GM19452 (cell line): ENCODE measurements around the gene VAPB.
A peak's percentile ranks its signal among the peaks of the same experiment; 100 is the strongest.

Experiments used
- ATAC-seq: cut with Tn5 transposase; IDR thresholded peaks from one replicate; pipeline ENCODE4 v1.9.1; 2021; ENCODE audit not compliant: unreplicated experiment

Gene VAPB

GRCh38 chr20:58377766-58378401 is 11.1 kb upstream of the VAPB start:
- no peak for ATAC-seq

- ATAC-seq, result no peak
Observed at GRCh38 chr20:58378704-58379103, 10.3 kb upstream of the VAPB start.

DNA sequence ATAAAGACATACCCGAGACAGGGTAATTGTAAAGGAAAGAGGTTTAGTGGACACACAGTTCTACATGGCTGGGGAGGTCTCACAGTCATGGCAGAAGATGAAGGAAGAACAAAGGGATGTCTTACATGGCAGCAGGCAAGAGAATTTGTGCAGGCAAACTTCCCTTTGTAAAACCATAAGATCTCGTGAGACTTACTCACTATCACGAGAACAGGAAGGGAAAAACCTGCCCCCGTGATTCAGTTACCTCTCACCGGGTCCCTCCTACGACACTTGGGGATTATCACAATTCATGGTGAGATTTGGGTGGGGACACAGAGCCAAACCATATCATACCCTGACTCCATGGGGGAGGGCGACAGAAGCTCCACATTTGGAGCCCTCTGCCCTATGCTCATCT is 7.4 kb upstream of the VAPB start:
- ATAC-seq, result no peak

GRCh38 chr20:58382096-58382495 is 6.9 kb upstream of the VAPB start:
- ATAC-seq, result no peak

DNA sequence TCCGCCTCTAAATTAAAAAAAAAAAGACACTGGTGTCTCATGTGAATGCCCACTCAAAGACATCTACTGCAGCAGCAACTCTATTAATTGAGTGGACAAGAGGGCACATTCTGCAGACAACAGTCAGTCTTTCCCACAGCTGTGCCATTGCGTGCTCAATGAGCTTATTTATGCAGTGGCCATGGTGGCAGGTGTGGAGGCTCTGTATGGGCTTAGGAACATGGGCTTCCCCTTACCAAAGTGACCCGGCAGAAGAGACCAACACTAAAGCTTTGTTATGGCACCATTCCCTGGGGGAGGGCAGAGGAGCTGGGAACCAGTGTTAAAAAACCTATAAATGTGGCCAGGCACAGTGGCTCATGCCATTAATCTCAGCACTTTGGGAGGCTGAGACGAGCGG is 4.2 kb upstream of the VAPB start:
- no peak for ATAC-seq

GRCh38 chr20:58388028-58388601 is 914 bp upstream of the VAPB start:
- no peak for ATAC-seq

DNA sequence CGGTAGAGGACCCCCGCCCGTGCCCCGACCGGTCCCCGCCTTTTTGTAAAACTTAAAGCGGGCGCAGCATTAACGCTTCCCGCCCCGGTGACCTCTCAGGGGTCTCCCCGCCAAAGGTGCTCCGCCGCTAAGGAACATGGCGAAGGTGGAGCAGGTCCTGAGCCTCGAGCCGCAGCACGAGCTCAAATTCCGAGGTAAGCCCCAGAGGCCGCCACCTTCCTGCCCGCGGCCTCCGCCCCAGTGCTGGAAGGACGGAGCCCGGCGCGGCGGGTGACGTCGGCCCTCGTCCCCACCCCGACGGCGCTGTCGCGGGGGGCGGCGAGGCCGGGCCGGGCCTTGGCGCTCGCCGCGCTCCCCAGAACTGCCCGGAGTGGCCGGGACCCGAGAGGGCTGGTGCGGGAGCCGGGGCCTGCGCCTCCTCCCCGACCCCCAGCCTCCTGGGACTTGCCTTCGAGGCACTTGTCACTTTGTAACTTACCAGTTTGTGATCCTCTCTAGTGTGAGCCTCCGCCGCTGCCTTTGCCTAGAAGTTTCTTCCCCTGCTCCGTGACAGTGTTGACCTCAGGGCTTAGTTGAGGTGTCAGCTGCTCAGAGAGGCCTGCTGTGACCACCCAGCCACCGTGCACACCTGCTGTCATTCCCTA is 417 bp downstream of the VAPB start:
- peak; percentile 35 for ATAC-seq

DNA sequence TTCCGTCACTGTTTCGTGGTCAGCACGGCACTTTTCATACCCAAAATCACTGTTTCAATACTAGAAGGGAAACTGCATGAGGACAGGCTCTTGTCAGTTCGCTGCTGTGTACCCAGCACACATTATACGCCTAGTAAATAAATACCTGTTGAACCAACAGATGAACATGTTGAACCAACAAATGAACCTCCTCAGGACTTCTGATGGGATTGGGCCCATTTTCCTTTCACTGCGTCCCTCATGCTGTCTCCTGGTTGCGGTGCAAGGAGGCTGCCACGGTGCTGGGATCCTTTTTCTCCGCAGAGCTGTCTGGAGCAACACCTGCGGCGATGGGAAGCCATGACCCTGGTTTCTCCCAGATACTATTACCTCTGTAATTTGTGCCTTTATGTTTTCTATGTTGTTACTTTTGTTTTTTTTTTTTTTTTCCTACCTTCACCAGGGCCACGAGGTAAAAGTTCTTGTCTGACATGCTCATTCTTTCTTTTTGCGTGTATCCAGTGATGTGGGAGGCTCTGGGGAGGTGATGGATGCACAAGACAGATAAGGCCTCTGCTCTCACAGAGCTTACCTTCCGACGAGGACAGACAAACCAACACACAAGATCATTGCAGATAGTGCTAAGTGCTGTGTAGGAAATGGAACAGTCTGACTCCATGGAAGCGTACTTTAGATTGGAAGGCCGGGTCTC is 1.1 kb downstream of the VAPB start:
- no peak for ATAC-seq

DNA sequence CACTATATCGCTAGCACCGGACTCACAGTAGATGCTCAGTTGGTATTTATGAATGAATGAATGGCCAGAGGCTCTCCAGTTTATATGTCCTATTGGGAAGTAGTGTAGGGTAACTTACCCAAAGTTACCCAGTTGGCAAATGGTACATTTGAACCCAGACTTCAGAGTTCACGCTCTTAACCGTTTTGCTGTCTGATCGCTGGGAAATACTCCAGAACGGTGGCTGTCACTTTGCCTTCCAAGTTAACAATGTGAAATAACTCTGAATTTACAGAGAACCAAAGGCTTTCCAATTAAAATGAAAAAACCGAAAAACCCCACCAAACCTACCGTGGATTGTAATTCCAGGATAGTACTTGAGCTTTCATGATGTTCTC is 1.6 kb downstream of the VAPB start:
- no peak for ATAC-seq

- no peak for ATAC-seq
Observed at GRCh38 chr20:58392286-58392685, 3.3 kb downstream of the VAPB start.

DNA sequence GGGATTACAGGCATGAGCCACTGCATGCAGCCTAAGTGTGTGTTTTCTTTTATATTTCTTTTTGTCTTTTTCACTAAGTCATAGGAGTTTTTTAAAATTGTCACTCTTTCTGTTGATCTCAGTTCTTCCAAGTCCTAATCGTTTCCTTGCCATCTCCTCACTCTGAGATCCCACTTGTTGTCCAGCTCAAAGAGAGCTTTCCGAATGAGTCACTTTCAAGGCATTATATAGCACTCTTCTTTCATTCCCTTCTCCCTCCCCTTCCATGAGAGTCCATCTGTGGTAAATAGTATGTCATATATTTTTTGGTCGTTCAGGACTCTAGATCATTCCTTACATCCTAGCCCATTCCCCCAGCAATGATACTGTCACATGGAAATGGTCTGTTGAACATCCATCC is 4.3 kb downstream of the VAPB start:
- ATAC-seq, result no peak

GRCh38 chr20:58394801-58395200 is 5.8 kb downstream of the VAPB start:
- ATAC-seq, result no peak

DNA sequence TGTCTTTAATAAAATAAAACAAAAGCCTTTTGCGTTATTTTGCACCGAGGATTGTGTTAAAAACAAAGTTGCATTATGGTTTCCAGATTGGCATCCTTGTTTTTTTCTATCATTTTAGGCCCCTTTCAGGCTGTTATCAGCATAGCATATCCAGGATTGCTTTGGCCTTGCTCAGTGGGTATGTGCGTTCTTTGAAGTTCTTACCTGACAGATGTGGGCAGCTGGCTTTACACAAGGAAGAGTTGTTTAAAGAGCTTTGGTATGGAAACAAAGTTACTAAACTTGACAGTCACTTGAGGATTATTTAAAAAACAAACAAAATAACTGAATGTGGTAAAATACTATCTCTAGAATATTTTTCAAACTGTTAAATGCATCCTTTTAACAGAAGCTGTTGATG is 6.6 kb downstream of the VAPB start:
- ATAC-seq, result no peak

- ATAC-seq, result no peak
Observed at GRCh38 chr20:58397429-58397828, 8.4 kb downstream of the VAPB start.

DNA sequence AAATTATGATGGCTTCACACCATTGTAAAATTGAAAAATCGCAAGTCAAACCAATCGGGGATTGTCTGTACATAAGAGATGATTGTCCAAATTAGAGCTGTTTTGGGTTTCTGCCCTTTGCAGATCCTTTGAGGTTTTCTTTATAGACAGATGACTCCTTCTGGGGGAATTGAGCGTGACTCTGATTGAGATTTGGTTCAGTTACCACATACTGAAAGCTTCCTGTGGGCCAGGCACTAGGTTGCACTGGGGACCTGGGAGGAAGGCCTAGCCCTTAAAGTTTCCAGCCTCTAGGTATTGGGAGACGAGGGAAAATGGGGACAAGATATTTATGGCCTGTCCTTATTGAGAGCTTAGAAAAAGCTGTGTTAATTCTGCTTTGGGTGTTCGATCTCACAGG is 9.2 kb downstream of the VAPB start:
- no peak for ATAC-seq

DNA sequence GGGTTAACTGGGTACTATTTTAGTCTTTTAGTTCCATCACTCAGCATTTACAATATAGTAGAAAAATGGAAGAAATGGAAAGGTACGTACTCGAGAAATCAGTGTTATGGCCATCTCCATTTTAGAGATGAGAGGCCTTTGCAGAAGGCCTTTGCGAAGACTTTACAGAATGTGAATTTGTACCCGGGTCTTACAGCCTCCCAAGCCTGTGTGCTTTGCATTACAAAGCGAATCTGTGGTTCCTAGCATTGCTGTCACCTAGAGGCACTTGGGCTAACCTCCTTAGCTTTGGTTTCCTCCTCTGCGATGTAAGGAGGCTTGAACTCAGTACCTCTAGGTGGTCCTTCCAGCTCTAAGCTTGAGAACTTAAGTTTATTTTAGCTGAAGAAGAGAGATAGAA is 10.9 kb downstream of the VAPB start:
- no peak for ATAC-seq

DNA sequence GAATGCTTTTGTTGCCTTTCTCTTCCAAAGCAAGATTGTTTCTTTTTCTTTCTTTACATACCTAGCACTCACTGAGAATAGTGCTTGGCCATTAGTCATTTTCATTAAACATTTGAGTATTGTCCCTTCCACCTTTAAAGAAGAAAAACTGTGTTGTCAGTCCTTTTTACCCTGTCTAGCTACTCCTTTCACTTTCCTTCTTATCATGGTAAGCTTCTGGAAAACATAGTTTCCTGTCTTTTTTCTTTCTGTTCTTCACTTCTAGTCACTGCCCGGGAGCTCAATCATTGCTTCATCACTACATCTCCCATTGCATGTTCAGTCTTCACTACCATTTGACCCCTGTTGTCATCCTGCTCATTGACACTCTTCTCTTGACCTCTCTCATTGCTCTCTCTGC is 12.1 kb downstream of the VAPB start:
- ATAC-seq, result no peak

DNA sequence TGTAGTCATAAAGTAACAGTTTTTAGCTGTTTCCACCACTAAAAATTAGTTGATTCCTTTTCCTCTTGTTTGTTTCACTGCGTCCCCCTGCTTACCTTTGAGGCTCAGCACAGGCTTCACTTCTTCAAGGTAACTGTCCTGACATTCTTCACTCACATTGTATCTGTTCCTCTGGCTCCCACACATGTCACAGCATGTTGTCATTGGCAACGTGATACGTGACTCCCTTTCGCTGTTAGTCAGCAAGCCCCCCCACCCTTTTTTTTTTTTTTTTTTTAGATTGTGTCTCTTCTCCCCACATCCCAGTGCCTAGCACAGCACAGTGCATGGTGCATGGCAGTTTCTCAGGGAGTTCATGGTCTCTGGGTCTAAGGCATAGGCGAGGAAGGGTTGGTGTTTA is 13.3 kb downstream of the VAPB start:
- no peak for ATAC-seq

- ATAC-seq, result peak; percentile 77
Observed at GRCh38 chr20:58402827-58403226, 13.8 kb downstream of the VAPB start.

- peak; percentile 13 for ATAC-seq
Observed at GRCh38 chr20:58403272-58403671, 14.2 kb downstream of the VAPB start.

- no peak for ATAC-seq
Observed at GRCh38 chr20:58405504-58406291, 16.7 kb downstream of the VAPB start.
